Measurements from ENCODE around the gene EARS2.
A peak's percentile ranks its signal among the peaks of the same experiment; 100 is the strongest.
"Not testable (repeated sequence)": the region's sequence is repeated elsewhere in the genome, so short reads cannot be mapped to it uniquely, and the experiment has no call there.

EARS2 gene

DNA sequence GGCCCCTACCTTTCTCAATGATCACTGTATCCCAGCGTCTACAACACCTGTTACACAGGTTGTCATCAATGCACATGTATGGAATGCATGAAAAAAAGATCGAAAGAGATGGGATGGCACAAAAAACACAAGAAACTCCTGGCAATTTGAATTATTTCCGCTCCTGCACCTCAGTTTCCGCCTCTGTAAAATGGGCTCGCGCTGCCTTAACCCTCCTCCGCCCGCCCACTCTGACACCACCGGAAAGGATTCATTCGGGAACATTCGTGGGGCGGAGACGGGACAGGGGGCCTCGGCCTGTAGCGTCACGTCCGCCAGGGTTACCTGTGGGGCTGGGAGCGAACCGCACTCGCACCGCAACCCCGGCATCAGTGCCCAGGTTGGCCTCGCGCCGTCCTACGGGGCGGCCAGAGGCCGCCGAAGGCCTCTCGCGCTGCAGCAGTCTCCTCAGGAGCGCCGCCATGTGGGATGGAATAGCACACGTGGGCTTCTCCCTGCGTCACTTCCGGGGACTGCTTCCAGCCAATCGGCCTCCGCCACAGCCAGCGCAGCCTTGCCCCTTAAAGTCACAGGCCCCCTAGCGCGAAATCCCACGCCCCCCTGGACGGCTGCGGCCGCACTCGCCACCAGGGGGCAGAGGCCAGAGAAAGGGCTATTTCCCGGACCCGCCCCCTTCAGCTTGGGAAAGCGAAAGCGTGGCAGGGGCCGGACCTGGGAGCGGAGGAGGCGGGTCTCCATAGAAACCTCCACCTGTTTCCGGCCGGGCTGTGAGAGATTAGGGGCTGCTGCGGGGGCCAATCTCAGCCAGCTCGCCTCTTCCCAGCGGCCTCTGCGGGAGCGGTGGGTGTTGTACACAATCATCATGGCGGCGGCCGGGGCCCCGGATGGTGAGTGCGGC, at the start of gene EARS2, which contains the start of gene UBFD1:
Gene EARS2 (minus strand): TSS at position 470 of the 898 bp plus-strand sequence. CDS start 7 bp downstream, at position 463.
Gene UBFD1 (plus strand): TSS at position 847 of the 898 bp plus-strand sequence. CDS start 16 bp downstream, at position 863.
- peak; percentile 100 for DNase-seq

DNA sequence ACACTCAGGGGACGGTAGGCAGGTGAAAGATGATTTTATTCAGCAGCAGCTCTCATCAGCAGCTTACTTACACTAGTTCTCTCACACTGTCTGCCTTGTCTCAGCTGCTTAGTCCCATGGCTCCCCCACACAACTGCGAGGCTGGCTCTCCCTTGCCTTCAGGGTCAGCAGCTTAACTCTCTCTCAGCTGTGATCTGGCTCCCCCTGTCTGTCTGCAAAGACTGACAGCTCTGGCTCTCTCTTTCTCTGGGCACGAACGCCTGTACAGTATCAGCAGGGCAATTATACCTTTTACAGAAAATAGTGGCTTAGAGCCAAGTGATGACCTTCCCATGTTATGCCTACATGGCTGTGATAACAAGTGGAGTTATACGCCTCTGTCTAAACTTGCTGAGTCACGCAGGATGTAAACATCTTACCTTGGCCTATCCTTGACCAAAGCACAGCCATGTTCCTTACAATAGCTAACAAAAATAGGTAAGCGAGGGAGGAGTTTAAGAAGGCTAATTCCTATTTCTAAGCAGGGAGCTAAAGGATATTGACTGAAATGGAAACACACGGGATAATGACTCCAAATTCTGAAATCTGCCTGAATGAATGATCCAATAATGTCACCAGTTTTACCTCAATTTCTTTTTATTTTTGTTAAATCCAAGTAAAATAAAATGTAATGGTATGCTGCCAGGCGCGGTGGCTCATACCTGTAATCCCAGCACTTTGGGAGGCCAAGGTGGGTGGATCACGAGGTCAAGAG, 40.0 kb upstream of the EARS2 start:
- DNase-seq: peak; percentile 86

DNA sequence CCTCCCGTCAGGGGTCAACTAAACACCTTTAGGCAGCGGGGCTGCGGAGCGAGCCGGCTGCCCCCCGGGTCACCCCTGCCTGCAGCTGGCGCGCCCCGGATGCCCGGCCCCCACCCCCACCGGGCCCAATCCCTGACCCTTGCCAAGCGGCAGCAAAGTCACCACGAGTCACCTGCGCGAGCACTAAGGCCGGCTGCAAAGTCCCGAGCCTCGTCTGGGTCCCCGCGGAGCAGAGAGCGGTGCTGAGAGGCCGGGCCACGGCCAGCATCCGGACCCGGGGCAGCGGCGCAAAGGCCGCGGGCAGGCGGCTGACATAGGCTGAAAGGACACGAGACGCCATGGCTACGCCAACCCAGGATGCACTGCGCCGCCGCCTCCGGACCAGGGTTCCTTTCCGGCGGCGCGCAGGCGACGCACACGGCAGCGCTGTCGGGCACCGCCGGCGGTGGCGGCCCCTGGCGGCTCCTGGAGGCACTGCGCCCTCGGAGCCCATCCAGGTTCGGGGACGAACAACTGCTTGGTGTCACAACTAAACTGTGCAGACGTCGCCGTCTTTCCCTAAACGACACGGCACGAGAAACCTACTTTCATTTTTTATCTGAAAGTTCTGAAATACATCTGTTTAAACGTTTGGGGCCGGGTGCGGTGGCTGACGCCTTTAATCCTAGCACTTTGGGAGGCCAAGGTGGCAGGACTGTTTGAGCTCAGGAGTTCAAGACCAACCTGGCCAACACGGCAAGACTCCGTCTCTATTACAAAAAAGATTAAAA, 39.0 kb upstream of the EARS2 start, which contains the start of gene NDUFAB1:
Gene NDUFAB1 (minus strand): TSS at position 366 of the 770 bp plus-strand sequence. CDS start 26 bp downstream, at position 340.
- peak; percentile 96 for DNase-seq

DNA sequence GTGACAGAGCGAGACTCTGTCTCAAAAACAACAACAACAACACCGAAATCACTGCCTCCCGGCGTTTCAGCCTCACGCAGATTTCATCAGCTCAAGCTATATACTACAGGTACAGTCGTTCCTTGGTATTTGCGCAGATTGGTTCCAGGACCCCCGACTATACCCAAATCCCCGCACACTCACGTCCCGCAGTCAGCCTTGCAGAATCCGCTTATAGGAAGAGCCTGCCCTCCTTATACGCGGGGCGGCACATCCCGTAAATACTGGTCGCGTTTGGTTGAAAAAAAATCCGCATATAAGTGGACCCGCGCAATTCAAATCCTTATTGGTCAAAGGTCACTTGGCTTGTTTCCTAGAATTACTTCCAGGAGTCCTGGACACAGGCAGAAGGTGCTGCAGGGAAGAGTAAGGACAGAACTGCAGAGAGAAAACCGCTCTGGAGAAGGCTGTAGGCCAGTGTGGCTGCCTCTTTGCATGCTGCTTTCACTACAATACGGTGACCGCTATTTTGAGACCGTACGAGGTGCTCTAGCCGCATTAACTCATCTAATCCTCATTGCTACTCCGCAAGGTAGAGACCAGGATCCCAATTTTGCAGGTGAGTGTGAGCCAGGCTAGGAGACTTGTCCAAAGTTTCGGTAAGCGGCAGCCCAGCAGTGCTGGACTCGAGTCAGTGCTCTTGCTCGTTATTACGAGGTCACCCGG, 38.2 kb upstream of the EARS2 start:
- no peak for DNase-seq

DNA sequence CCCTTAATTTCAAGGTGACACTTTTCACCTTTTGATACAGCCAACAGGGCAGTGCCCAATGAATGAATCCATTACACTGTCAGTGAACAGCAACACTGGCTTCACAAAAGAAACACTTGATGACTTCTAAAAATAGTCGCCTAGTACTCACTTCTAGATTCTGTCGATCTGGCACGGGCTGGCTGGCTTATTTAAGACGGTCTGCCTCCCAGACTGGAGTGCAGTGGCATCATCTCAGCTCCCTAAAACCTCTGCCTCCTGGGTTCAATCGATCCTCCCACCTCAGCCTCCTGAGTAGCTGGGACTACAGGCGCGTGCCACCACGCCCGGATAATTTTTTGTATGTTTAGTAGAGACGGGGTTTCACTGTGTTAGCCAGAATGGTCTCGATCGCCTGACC, 37.0 kb upstream of the EARS2 start:
- no peak for DNase-seq

DNA sequence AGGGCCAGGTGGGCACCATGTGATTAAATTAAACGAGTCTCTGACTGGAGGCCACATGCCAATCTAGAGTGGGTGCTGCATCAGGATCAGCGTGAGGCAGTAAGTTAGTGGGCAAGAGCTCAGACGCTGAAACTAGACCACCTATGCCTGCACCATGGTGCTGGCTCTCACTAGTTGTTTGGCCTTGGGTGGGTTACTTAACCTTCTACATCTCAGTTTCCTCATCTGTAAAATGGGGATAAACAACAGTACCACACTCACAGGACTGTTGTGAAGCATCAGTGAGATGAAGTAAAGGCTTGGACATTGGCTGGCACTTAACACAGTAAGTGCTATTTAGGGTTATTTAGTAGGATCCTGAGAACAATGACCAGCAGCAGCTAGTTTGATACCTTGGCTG, 33.0 kb upstream of the EARS2 start:
- no peak for DNase-seq

DNA sequence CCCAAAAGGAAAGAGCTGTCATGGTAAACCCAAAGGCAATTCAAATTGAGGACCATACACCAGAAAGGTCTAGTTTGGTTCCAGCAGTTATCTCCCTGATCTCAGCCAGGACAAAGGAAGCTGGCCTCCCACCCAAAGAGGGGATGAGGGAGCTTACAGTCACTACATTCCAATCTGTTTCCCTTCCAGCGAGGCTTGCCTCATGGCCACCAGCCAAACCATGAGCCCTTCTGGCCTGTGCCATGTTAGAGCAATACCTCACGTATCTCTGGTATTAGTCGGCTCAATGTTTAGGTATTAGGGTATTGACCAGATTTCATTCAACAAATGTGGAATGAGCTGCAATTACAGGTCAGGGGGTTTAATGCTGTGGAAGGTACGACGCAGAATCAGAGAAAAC, 30.6 kb upstream of the EARS2 start:
- DNase-seq: no peak

DNA sequence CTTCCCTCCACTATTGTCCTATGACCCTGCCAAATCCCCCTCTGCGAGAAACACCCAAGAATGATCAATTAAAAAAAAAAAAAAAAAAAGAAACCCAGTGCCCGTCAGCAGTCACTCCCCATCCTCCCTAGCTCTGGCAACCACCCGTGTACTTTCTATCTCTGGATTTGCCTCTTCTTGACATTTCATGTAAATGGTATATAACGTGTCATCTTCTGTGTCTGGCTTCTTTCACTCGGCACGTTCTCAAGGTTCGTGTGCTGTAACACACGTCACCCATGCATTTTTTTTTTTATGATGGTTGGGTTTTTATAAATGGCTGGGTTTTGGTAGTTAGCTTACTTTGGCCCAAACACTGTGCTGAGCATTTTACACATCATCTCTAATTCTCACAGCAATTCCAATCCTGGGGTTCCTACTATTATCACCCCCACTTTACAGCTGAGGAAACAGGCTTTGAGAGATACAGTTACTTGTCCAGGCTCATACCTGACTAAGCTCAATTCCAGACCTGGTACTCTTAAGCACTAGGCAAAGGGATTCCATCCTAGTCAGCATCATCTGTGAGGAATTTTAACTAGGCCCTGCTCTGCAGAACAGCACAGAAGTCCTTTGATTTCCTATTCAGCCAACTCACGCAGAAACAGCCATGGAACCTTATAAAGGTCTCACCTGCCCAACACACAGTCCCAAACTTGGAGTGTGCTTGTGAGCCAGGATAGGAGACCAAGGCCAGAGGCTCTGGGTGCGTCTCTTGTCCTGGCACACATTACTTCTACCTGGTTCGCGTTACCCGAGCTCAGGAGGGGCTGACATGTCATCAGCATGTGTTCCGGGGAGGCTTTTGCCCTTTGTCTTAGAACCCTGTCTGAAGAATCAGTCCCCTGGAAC, 27.3 kb upstream of the EARS2 start:
- no peak for DNase-seq

DNA sequence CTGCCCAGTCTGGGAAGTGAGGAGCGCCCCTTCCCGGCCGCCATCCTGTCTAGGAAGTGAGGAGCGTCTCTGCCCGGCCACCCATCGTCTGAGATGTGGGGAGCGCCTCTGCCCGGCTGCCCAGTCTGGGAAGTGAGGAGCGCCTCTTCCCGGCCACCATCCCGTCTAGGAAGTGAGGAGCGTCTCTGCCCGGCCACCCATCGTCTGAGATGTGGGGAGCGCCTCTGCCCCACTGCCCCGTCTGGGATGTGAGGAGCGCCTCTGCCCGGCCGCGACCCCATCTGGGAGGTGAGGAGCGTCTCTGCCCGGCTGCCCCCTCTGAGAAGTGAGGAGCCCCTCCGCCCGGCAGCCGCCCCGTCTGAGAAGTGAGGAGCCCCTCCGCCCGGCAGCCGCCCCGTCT, 26.1 kb upstream of the EARS2 start:
- not testable (repeated sequence) for DNase-seq

DNA sequence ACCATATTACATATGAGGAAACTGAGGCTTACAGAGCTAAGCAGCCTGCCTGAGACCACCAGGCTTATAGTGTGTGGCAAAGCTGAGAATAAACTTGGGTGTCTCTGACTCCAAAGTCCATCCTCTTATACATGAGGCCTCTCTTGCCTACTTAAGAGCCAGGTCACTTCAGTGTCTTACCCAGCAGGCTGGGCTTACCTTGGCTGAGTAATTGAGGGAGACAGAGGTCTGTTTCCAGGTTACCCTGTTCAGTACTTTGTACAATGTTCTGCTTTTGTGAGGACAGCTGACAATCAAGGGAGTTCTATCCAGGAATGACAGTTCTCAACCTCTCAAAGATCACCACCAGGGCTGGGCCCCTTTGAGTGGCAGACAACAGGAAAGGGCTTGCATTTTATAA, 24.6 kb upstream of the EARS2 start:
- DNase-seq: no peak

DNA sequence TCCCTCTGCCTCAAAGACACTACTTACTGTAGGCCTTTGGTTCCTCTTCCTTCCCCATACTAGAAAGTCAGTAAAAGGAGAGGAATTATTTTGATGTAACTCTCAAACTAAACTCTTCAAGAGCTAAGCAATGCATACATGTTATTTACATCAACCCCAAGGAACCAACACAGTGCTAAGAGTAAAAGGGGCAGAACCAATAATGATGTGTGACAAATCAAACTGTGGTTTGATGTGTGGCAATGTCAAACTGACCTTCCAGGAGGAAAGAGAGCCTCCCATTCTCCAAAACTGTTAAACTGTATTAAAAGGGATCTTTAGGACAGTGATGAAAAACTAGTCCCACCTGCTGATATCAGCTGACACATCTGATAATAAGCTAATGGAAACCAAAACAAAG, 23.2 kb upstream of the EARS2 start:
- DNase-seq: no peak

DNA sequence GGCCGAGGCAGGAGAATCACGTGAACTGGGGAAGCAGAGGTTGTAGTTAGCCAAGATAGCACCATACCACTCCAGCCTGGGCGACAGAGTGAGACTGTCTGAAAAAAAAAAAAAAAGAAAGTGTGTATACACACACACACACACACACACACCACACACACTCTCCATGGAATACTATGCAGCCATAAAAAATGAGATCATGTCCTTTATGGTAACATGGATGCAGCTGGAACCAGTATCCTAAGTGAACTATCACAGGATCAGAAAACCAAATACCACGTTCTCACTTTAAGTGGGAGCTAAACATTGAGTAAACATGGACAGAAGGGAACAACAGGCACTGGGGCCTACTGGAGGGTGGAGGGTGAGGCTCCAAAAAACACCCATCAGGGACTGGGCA, 22.2 kb upstream of the EARS2 start:
- no peak for DNase-seq

DNA sequence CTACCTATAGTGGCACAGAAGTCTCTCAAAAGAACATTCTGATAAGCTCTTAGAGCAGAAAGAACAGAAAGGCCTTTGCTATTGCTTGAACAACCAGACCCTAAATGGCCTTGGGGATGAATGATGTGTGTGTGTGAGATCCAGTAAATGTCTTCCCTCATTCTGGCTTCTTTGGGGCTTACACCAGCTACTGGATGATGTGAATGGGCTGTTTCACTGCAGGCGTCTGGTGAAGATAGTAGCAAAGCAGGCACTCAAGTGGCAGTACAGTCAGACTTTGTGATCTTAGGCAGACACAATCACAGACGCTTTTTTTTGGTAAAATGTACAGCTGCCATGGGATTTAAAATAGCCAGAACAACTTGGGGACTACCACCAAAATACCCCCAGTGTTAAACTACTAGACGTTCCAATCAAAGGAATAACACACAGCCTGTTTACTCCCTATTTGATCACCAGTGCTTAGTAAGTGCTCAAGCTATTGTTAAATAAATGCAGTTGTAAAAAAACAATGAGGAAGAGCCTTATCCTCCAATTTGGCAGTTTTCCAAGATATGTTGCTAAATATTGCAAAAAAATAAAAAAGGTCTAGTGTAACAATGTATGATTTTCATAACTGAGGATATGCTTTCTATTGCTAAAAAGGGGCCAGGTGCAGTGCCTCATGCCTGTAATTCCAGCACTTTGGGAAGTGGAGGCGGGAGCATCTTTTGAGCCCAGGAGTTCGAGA, 21.1 kb upstream of the EARS2 start:
- DNase-seq: peak; percentile 36

DNA sequence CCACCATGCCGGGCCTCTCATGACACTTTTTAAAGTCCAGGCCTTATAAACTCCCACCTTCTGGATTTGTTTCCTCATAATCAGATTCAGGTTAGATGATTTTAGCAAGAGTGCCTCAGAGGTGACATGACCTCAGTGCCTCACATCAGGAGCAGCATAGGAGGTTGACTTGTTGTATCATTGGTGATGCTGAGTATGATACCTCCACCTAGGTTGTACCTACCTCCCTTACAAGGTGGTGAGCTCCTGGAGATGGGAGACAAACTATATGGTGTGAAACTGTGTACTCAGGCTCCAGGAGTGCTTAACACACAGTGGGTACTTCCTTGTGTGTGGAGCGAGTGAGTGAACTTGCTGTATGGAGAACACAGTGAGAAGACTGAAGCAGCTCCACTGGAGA, 20.3 kb upstream of the EARS2 start:
- no peak for DNase-seq

DNA sequence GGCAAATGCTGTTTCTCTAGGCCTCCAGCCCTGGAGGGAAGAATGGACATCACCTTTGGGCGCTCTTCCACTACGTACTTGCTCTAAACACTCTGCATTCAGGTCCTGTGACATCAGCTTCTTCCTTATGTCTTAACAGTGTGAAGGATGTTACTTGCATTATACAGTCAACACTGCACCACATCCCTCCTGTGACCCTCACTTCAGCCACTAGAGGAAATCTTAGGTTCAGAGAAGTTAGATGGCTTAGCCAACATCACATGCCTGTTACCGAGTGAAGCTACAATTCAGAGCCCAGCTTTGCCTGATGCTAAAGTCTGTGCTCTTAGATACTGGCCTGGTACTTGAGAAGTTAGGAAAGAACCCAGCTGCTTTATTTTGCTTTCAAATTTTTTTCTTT, 18.7 kb upstream of the EARS2 start:
- DNase-seq: no peak

DNA sequence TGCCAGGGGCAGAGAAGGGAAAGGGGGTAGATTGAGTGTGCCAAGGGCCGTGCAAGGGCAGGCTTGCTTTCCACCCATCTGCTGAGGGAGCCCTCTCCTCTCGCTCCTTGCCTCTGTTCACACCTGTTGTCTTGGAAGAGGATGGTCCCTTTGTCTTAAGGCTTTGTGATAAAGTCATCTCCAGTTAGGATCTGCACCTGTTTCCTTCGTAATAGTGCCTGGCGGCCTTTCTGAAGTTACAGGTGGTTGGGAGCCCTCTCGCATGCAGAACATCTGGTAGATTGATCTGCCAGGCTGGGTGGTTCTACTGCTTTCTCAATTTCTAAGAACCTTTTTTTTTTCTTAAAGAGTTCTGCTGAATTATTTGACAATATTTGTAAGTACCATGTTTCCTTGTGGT, 16.7 kb upstream of the EARS2 start:
- DNase-seq: no peak

DNA sequence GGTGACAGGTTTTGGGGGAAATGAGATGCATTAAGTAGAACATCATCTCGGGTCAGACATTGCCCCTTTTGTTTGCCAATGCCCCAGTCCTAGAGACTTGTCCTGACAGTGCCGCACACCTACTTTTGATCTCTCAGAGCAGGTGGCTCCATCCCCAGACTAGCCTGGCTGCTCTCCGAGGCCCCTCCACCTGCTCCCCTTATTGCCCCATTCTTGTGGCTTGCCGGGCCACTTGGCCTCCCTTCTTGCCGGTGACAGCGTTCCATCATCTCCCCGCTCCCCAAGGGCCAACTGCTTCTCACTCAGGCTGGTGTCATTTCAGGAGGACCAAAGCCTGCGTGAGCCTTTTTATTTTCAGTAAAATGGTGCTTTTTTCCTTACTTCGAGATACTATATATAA, 15.2 kb upstream of the EARS2 start:
- DNase-seq: no peak

DNA sequence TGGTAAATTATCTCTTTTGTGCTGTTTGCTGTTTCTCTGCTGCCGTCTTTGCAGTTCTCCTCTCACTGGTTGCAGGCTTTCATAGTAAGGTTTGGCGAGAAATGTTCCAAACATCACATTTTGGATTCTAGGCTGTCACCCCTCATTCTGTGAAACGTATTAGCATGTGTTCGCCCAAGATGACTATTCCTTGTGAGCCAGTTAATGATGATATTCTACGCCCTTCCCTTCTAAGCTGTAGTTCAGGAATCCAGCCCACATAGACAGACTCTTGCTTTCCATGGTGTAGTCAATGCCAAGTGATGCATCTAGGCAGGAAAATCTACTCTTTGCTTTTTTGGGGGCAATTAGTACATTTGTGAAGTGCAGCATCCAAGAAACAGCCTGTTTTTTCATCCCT, 14.7 kb upstream of the EARS2 start:
- DNase-seq: no peak

DNA sequence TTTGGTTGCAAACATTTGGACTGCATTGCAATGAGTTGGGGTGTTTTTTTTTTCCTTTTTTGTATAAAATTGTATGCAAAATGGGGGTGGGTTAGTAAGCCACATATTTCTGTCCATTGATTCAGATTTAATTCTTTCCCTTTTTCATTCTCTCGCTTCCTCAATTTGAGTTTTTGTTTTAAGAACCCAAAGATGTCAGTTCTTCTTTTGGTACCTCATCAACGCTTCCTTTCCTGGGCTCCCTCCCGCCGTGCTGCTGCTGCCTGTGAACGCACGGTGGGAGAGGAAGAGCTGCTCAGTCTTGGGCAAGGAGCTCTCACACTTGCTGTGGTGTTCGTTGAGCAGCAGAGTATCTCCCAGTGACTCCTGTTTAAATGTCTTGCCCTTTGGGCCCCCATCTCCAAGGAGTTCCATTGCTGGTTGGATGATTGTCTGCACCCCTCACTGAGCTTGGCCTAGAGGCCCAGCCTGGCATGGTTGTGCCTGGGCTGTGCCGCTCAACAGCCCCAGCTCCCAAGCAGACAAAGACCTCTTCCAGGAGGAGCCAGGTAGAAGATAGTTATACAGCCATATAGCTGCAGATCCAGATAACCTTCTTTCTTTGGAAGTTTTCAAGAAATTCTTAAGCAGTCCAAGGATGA, 14.0 kb upstream of the EARS2 start:
- no peak for DNase-seq

DNA sequence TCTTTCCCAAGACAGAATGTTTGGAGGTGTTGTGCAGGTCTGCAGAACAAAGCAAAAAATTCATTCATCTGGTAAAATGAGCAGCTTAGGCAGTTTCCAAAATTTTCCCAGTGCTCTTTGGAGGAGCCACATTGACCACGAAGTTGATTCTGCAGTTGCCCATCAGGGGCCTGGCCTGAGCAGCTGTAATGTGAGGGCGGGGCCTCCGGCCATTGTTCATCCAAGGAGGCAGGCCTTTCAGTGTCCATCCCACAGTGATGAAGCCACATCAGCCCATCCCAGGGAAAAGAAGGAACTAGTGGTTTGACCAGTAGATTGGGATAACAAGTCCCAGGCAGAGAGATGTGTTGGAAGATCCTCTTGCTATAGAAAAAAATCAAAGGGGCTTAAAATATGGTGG, 10.5 kb upstream of the EARS2 start:
- no peak for DNase-seq
